Measurements from ENCODE around the gene RAC2.

Gene RAC2

GRCh38 chr22:37244114-37244921, at the start of gene RAC2:
RAC2 (minus strand) TSS chr22:37244269; CDS start chr22:37244148, 121 bp downstream.
- H3K4me1 Mint-ChIP-seq = peaks cover 82% of the 10 kb centered on the region
- peak within 1 kb of the TSS; percentile 98 for H3K4me3 Mint-ChIP-seq
- no peaks in the 10 kb centered on the region for H3K27me3 Mint-ChIP-seq
- ATAC-seq = peak; percentile 76
- H3K36me3 Mint-ChIP-seq = peaks cover 28% of the 10 kb centered on the region
- H3K9me3 Mint-ChIP-seq = no peaks in the 10 kb centered on the region
- H3K27ac Mint-ChIP-seq = peak within 1 kb of the TSS; percentile 91

- no peaks in the 10 kb centered on the region for H3K27me3 Mint-ChIP-seq
- no peak for ATAC-seq
- peaks cover 69% of the 10 kb centered on the region for H3K36me3 Mint-ChIP-seq
- no peak overlapping the region for H3K4me3 Mint-ChIP-seq
- peaks cover 55% of the 10 kb centered on the region for H3K4me1 Mint-ChIP-seq
- peak overlapping the region; percentile 78 for H3K27ac Mint-ChIP-seq
- H3K9me3 Mint-ChIP-seq = peaks cover 4% of the 10 kb centered on the region
These were observed 49.1 kb upstream of the RAC2 start for GRCh38 chr22:37293172-37293571.

GRCh38 chr22:37292641-37293040, 48.6 kb upstream of the RAC2 start:
- H3K9me3 Mint-ChIP-seq = peaks cover 4% of the 10 kb centered on the region
- peaks cover 65% of the 10 kb centered on the region for H3K36me3 Mint-ChIP-seq
- ATAC-seq = no peak

GRCh38 chr22:37291559-37292298, 47.7 kb upstream of the RAC2 start:
- Mint-ChIP-seq H3K4me1 (peaks cover 62% of the 10 kb centered on the region), H3K9me3 (peaks cover 4% of the 10 kb centered on the region), H3K27me3 (no peaks in the 10 kb centered on the region), H3K36me3 (peaks cover 70% of the 10 kb centered on the region), H3K4me3 (no peak overlapping the region), H3K27ac (peak overlapping the region; percentile 36)
- no peak for ATAC-seq

More at GRCh38 chr22:37292641-37293040, 48.6 kb upstream of the RAC2 start:
- Mint-ChIP-seq H3K27me3 (no peaks in the 10 kb centered on the region), H3K4me1 (peaks cover 53% of the 10 kb centered on the region), H3K4me3 (no peak overlapping the region), H3K27ac (no peak overlapping the region)

- H3K4me3 Mint-ChIP-seq = no peak overlapping the region
These were observed 46.7 kb upstream of the RAC2 start for GRCh38 chr22:37290737-37291136.

GRCh38 chr22:37289156-37289735, 45.2 kb upstream of the RAC2 start:
- H3K27ac Mint-ChIP-seq = peak overlapping the region; percentile 4
- H3K27me3 Mint-ChIP-seq = no peaks in the 10 kb centered on the region
- peaks cover 70% of the 10 kb centered on the region for H3K36me3 Mint-ChIP-seq
- ATAC-seq = no peak
- H3K4me1 Mint-ChIP-seq = peaks cover 57% of the 10 kb centered on the region
- peaks cover 4% of the 10 kb centered on the region for H3K9me3 Mint-ChIP-seq
- H3K4me3 Mint-ChIP-seq = no peak overlapping the region

More at GRCh38 chr22:37290737-37291136, 46.7 kb upstream of the RAC2 start:
- ATAC-seq = no peak
- Mint-ChIP-seq H3K27me3 (no peaks in the 10 kb centered on the region), H3K4me1 (peaks cover 61% of the 10 kb centered on the region), H3K27ac (peak overlapping the region; percentile 36), H3K9me3 (peaks cover 4% of the 10 kb centered on the region), H3K36me3 (peaks cover 72% of the 10 kb centered on the region)

GRCh38 chr22:37288521-37288920, 44.5 kb upstream of the RAC2 start:
- H3K9me3 Mint-ChIP-seq = peaks cover 4% of the 10 kb centered on the region
- H3K27me3 Mint-ChIP-seq = no peaks in the 10 kb centered on the region
- no peak for ATAC-seq
- no peak overlapping the region for H3K4me3 Mint-ChIP-seq
- H3K36me3 Mint-ChIP-seq = peaks cover 63% of the 10 kb centered on the region
- peaks cover 57% of the 10 kb centered on the region for H3K4me1 Mint-ChIP-seq
- no peak overlapping the region for H3K27ac Mint-ChIP-seq

- no peak for ATAC-seq
- H3K36me3 Mint-ChIP-seq = peaks cover 55% of the 10 kb centered on the region
- peaks cover 4% of the 10 kb centered on the region for H3K9me3 Mint-ChIP-seq
- peak overlapping the region; percentile 93 for H3K27ac Mint-ChIP-seq
- H3K4me3 Mint-ChIP-seq = no peak overlapping the region
- H3K27me3 Mint-ChIP-seq = no peaks in the 10 kb centered on the region
- peaks cover 61% of the 10 kb centered on the region for H3K4me1 Mint-ChIP-seq
These were observed 43.5 kb upstream of the RAC2 start for GRCh38 chr22:37287550-37287951.

- no peaks in the 10 kb centered on the region for H3K9me3 Mint-ChIP-seq
- H3K36me3 Mint-ChIP-seq = peaks cover 39% of the 10 kb centered on the region
- H3K27me3 Mint-ChIP-seq = no peaks in the 10 kb centered on the region
- ATAC-seq = no peak
- peak overlapping the region; percentile 93 for H3K27ac Mint-ChIP-seq
- H3K4me1 Mint-ChIP-seq = peaks cover 72% of the 10 kb centered on the region
- H3K4me3 Mint-ChIP-seq = no peak overlapping the region
These were observed 41.9 kb upstream of the RAC2 start for GRCh38 chr22:37285937-37286336.

- peak overlapping the region; percentile 86 for H3K4me3 Mint-ChIP-seq
- peak; percentile 85 for ATAC-seq
- H3K27me3 Mint-ChIP-seq = no peaks in the 10 kb centered on the region
- H3K9me3 Mint-ChIP-seq = no peaks in the 10 kb centered on the region
- peaks cover 72% of the 10 kb centered on the region for H3K4me1 Mint-ChIP-seq
- H3K36me3 Mint-ChIP-seq = peaks cover 29% of the 10 kb centered on the region
- H3K27ac Mint-ChIP-seq = peak overlapping the region; percentile 93
These were observed 40.8 kb upstream of the RAC2 start for GRCh38 chr22:37284805-37285355.

GRCh38 chr22:37284126-37284804, 40.2 kb upstream of the RAC2 start:
- peaks cover 25% of the 10 kb centered on the region for H3K36me3 Mint-ChIP-seq
- no peak for ATAC-seq
- H3K27ac Mint-ChIP-seq = peak overlapping the region; percentile 93
- peaks cover 74% of the 10 kb centered on the region for H3K4me1 Mint-ChIP-seq
- H3K9me3 Mint-ChIP-seq = no peaks in the 10 kb centered on the region
- H3K27me3 Mint-ChIP-seq = no peaks in the 10 kb centered on the region
- peak overlapping the region; percentile 86 for H3K4me3 Mint-ChIP-seq

GRCh38 chr22:37283393-37283937, 39.4 kb upstream of the RAC2 start:
- H3K4me1 Mint-ChIP-seq = peaks cover 70% of the 10 kb centered on the region
- peak overlapping the region; percentile 93 for H3K27ac Mint-ChIP-seq
- peaks cover 19% of the 10 kb centered on the region for H3K36me3 Mint-ChIP-seq
- ATAC-seq = peak; percentile 31
- H3K4me3 Mint-ChIP-seq = peak overlapping the region; percentile 86
- H3K27me3 Mint-ChIP-seq = no peaks in the 10 kb centered on the region
- H3K9me3 Mint-ChIP-seq = no peaks in the 10 kb centered on the region

GRCh38 chr22:37282385-37282677, 38.3 kb upstream of the RAC2 start, which contains the start of gene CYTH4:
CYTH4 (plus strand) TSS chr22:37282508; CDS start chr22:37282570, 62 bp downstream.
- H3K27me3 Mint-ChIP-seq = no peaks in the 10 kb centered on the region
- peaks cover 65% of the 10 kb centered on the region for H3K4me1 Mint-ChIP-seq
- H3K27ac Mint-ChIP-seq = peak within 1 kb of the TSS; percentile 93
- peak; percentile 80 for ATAC-seq
- H3K4me3 Mint-ChIP-seq = peak within 1 kb of the TSS; percentile 86
- no peaks in the 10 kb centered on the region for H3K9me3 Mint-ChIP-seq
- H3K36me3 Mint-ChIP-seq = peaks cover 15% of the 10 kb centered on the region

- H3K36me3 Mint-ChIP-seq = peaks cover 9% of the 10 kb centered on the region
- H3K27ac Mint-ChIP-seq = peak overlapping the region; percentile 93
- H3K27me3 Mint-ChIP-seq = no peaks in the 10 kb centered on the region
- H3K4me1 Mint-ChIP-seq = peaks cover 62% of the 10 kb centered on the region
- H3K9me3 Mint-ChIP-seq = no peaks in the 10 kb centered on the region
- no peak for ATAC-seq
- H3K4me3 Mint-ChIP-seq = peak overlapping the region; percentile 86
These were observed 37.7 kb upstream of the RAC2 start for GRCh38 chr22:37281646-37282384.
